Dermis blood vessel endothelial cell (primary cell): ENCODE results near the gene JAZF1. TPM values are rescaled to one million over a fixed set of nuclear protein-coding genes. Genes with fewer than 3 reads are reported as not detected.
A peak's percentile ranks its signal among the peaks of the same experiment; 100 is the strongest.

ENCODE experiments used
- DNase-seq: peaks from one replicate; pipeline ENCODE4 v3.0.0; 2010
- total RNA-seq: library from RNA; depleted of rRNA; stranded (reverse); fragments of >200 nt; gene quantifications from 2 replicates; pipeline ENCODE4 v1.2.3, GENCODE V29; 2014

The JAZF1 gene
- 3.6 and 4.9 TPM in 2 replicates for total RNA-seq

GRCh38 chr7:28180364-28181147 is at the start of gene JAZF1:
JAZF1 (minus strand) TSS chr7:28180795.
- peak; percentile 36 for DNase-seq

- no peak for DNase-seq
Observed at GRCh38 chr7:28230261-28230660, 49.7 kb upstream of the JAZF1 start.

GRCh38 chr7:28228396-28228795 is 47.8 kb upstream of the JAZF1 start:
- DNase-seq = no peak

- no peak for DNase-seq
Observed at GRCh38 chr7:28226003-28226402, 45.4 kb upstream of the JAZF1 start.

GRCh38 chr7:28225576-28225975 is 45.0 kb upstream of the JAZF1 start:
- DNase-seq = no peak

- DNase-seq = no peak
Observed at GRCh38 chr7:28224675-28225074, 44.1 kb upstream of the JAZF1 start.

GRCh38 chr7:28224172-28224571 is 43.6 kb upstream of the JAZF1 start:
- DNase-seq = no peak

GRCh38 chr7:28222636-28223035 is 42.0 kb upstream of the JAZF1 start:
- no peak for DNase-seq

- no peak for DNase-seq
Observed at GRCh38 chr7:28219793-28220192, 39.2 kb upstream of the JAZF1 start.

GRCh38 chr7:28217143-28217542 is 36.5 kb upstream of the JAZF1 start:
- DNase-seq = no peak

GRCh38 chr7:28211006-28211405 is 30.4 kb upstream of the JAZF1 start:
- DNase-seq = no peak

- no peak for DNase-seq
Observed at GRCh38 chr7:28208506-28208905, 27.9 kb upstream of the JAZF1 start.

- DNase-seq = peak; percentile 62
Observed at GRCh38 chr7:28207486-28208158, 27.0 kb upstream of the JAZF1 start.

GRCh38 chr7:28205506-28205905 is 24.9 kb upstream of the JAZF1 start:
- DNase-seq = no peak

- DNase-seq = no peak
Observed at GRCh38 chr7:28203508-28204240, 23.1 kb upstream of the JAZF1 start.

- no peak for DNase-seq
Observed at GRCh38 chr7:28202222-28202621, 21.6 kb upstream of the JAZF1 start.

- DNase-seq = no peak
Observed at GRCh38 chr7:28201131-28201530, 20.5 kb upstream of the JAZF1 start.

GRCh38 chr7:28200598-28200997 is 20.0 kb upstream of the JAZF1 start:
- no peak for DNase-seq

GRCh38 chr7:28199021-28199510 is 18.5 kb upstream of the JAZF1 start:
- DNase-seq = no peak

GRCh38 chr7:28195910-28196620 is 15.5 kb upstream of the JAZF1 start:
- no peak for DNase-seq

- no peak for DNase-seq
Observed at GRCh38 chr7:28192786-28193585, 12.4 kb upstream of the JAZF1 start.

- DNase-seq = no peak
Observed at GRCh38 chr7:28191751-28192150, 11.2 kb upstream of the JAZF1 start.
